ENCODE results near the gene NCBP2L. TPM values are rescaled to one million over a fixed set of nuclear protein-coding genes. Genes with fewer than 3 reads are reported as not detected.

NCBP2L gene
- polyA plus RNA-seq, 3 donors: not detected

DNA sequence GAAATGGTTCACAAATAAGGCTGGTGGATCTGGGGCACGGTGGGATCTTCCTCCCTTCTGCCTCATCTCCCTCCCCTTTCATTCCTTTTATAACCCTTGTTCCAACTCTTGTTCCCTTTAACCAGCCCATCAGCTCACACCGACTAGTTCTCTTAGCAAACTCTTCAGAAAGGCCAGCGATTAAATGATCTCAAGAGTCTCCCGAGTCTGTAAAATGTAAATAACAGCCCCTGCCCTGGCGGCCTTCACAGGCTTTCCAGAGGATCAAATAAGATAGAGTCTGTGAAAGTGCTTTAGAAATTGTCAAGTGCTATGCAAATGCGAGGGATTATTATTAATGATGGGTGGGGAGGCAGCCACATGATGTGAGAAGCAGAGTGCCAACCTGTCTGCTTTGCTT, 29.0 kb upstream of the NCBP2L start:
- intact Hi-C loops (cut with micrococcal nuclease): no loop called here
- peaks cover 1 to 16% (median 4%) of the 10 kb centered on the region in 3 donors for H3K27me3 Mint-ChIP-seq (ENCODE audit: low read depth in 3 of 3)
- Histone ChIP-seq H3K4me2 (replicated peaks; ENCODE audit: extremely low read depth, low read length, poor library complexity, severe bottlenecking) (no peak overlapping the region), H3K4me1 (ENCODE audit: control insufficient read depth in 1 of 2, insufficient read depth in 2 of 2, low read length in 2 of 2) (peaks cover 9 to 10% of the 10 kb centered on the region in 2 donors), H3K27me3 (ENCODE audit: control insufficient read depth in 2 of 2, insufficient read depth in 2 of 2, low read length in 2 of 2) (no peaks in the 10 kb centered on the region), H3K9me3 (replicated peaks in 1 of 2; ENCODE audit: control insufficient read depth in 1 of 2, insufficient read depth in 1 of 2, low read length in 2 of 2) (no peaks in the 10 kb centered on the region), H3K36me3 (replicated peaks in 1 of 2; ENCODE audit: control insufficient read depth in 1 of 2, insufficient read depth in 2 of 2, low read length in 2 of 2) (no peaks in the 10 kb centered on the region), H3K9ac (ENCODE audit: insufficient read depth, low read length, poor library complexity, severe bottlenecking) (no peak overlapping the region), H4K20me1 (ENCODE audit: insufficient read depth, low read length) (no peaks in the 10 kb centered on the region), H3K4me3 (replicated peaks in 1 of 3; ENCODE audit: low read depth in 2 of 3, low read length in 3 of 3) (no peak overlapping the region), H2AFZ (ENCODE audit: insufficient read depth, low read depth, low read length, poor library complexity, severe bottlenecking) (no peak overlapping the region), H3K27ac (ENCODE audit: low read depth in 1 of 2, low read length in 2 of 2) (no peak overlapping the region), H3K79me2 (ENCODE audit: insufficient read depth, low read length) (no peaks in the 10 kb centered on the region)
- no peak for DNase-seq
- TF ChIP-seq, protein P1, sequence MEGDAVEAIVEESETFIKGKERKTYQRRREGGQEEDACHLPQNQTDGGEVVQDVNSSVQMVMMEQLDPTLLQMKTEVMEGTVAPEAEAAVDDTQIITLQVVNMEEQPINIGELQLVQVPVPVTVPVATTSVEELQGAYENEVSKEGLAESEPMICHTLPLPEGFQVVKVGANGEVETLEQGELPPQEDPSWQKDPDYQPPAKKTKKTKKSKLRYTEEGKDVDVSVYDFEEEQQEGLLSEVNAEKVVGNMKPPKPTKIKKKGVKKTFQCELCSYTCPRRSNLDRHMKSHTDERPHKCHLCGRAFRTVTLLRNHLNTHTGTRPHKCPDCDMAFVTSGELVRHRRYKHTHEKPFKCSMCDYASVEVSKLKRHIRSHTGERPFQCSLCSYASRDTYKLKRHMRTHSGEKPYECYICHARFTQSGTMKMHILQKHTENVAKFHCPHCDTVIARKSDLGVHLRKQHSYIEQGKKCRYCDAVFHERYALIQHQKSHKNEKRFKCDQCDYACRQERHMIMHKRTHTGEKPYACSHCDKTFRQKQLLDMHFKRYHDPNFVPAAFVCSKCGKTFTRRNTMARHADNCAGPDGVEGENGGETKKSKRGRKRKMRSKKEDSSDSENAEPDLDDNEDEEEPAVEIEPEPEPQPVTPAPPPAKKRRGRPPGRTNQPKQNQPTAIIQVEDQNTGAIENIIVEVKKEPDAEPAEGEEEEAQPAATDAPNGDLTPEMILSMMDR (IDR thresholded peaks at IDR 0.05): no peak
- peaks cover 9% of the 10 kb centered on the region for H3K4me1 Mint-ChIP-seq
- no peak overlapping the region for H3K4me3 Mint-ChIP-seq
- H3K36me3 Mint-ChIP-seq: no peaks in the 10 kb centered on the region
- H3K27ac Mint-ChIP-seq: no peak overlapping the region
- no peaks in the 10 kb centered on the region for H3K9me3 Mint-ChIP-seq
- WGBS (ENCODE audit: insufficient coverage): no CpG with 5 or more reads among the region's 6 CpGs

DNA sequence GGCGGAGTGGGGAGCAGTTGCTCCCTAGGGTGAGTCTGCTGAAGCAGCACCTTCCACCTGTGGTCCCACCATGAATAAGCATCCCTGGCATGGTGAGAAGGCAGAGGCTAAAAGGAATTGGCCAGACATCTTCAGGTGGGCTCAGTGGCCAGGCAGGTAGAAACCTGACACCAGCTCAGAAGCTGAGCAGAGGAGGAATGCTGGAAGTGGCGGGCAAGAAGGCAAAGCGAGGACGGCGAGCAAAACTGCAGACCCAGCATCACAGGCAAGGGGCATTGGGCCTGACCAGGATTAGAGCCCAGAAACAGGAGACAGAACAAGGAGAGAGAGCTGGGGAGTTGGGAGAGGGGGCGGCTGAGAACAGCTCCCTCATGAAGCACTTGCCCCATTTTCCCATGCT, 27.3 kb upstream of the NCBP2L start:
- Histone ChIP-seq H3K9ac (ENCODE audit: insufficient read depth, low read length, poor library complexity, severe bottlenecking) (no peak overlapping the region), H4K20me1 (ENCODE audit: insufficient read depth, low read length) (no peaks in the 10 kb centered on the region), H3K27me3 (ENCODE audit: control insufficient read depth in 2 of 2, insufficient read depth in 2 of 2, low read length in 2 of 2) (no peaks in the 10 kb centered on the region), H3K4me1 (ENCODE audit: control insufficient read depth in 1 of 2, insufficient read depth in 2 of 2, low read length in 2 of 2) (peaks cover 13% of the 10 kb centered on the region in 2 donors), H2AFZ (ENCODE audit: insufficient read depth, low read depth, low read length, poor library complexity, severe bottlenecking) (no peak overlapping the region), H3K4me3 (replicated peaks in 1 of 3; ENCODE audit: low read depth in 2 of 3, low read length in 3 of 3) (no peak overlapping the region), H3K4me2 (replicated peaks; ENCODE audit: extremely low read depth, low read length, poor library complexity, severe bottlenecking) (no peak overlapping the region), H3K79me2 (ENCODE audit: insufficient read depth, low read length) (no peaks in the 10 kb centered on the region), H3K9me3 (replicated peaks in 1 of 2; ENCODE audit: control insufficient read depth in 1 of 2, insufficient read depth in 1 of 2, low read length in 2 of 2) (no peaks in the 10 kb centered on the region), H3K27ac (ENCODE audit: low read depth in 1 of 2, low read length in 2 of 2) (no peak overlapping the region), H3K36me3 (replicated peaks in 1 of 2; ENCODE audit: control insufficient read depth in 1 of 2, insufficient read depth in 2 of 2, low read length in 2 of 2) (no peaks in the 10 kb centered on the region)
- no peaks in the 10 kb centered on the region for H3K9me3 Mint-ChIP-seq
- no peak overlapping the region for H3K27ac Mint-ChIP-seq
- intact Hi-C loops (cut with micrococcal nuclease): no loop called here
- no peak for DNase-seq
- H3K4me3 Mint-ChIP-seq: no peak overlapping the region
- H3K27me3 Mint-ChIP-seq (ENCODE audit: low read depth in 3 of 3): peaks cover 1 to 13% (median 4%) of the 10 kb centered on the region in 3 donors
- TF ChIP-seq, protein P1 (IDR thresholded peaks at IDR 0.05): no peak
- peaks cover 11% of the 10 kb centered on the region for H3K4me1 Mint-ChIP-seq
- WGBS (ENCODE audit: insufficient coverage): no CpG with 5 or more reads among the region's 6 CpGs
- no peaks in the 10 kb centered on the region for H3K36me3 Mint-ChIP-seq

All from CD14-positive monocyte (primary cell).